ENCODE data around the gene TRNAU1AP.
"Not testable (repeated sequence)": the region's sequence is repeated elsewhere in the genome, so short reads cannot be mapped to it uniquely, and the experiment has no call there.

TRNAU1AP gene

DNA sequence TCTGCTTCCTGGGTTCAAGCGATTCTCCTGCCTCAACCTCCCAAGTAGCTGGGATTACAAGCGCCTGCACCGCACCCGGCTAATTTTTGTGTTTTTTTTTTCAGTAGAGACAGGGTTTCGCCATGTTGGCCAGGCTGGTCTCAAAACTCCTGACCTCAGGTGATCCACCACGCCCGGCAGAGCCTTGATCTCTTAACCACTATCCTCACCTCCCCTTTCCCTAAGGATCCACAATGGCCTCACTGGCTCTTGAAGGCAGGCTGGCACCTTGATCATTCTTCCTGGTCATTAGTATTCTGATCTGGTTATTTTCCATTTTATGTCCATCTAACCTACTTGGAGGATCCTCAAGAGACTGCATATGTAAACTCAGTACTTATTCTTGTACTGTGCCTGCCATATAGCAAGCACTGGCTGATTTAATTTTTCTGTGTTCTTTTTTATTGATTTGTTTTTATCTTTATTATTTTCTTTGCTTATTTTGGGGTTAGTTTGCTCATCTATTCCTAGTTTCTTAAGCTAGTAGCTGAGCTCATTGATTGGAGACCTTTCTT is 40.8 kb upstream of the TRNAU1AP start:
- POLR2A ChIA-PET, result interaction anchor here (1.1 to 1.4 kb wide), 3 partner anchors 81 to 91 kb away, joined by 3 to 4 read pairs (median 4); no protein-coding TSS in a partner anchor
- CTCF ChIA-PET, result interaction anchor here (0.7 to 1.6 kb wide), 2 partner anchors 13 to 91 kb away, joined by 3 to 10 read pairs; no protein-coding TSS in a partner anchor
- H3K4me3 ChIP-seq (ENCODE audit: low read depth, low read length), result no peak overlapping the region
- no peak for DNase-seq (ENCODE audit: low read depth, low spot score)
- TF ChIP-seq, protein P1, sequence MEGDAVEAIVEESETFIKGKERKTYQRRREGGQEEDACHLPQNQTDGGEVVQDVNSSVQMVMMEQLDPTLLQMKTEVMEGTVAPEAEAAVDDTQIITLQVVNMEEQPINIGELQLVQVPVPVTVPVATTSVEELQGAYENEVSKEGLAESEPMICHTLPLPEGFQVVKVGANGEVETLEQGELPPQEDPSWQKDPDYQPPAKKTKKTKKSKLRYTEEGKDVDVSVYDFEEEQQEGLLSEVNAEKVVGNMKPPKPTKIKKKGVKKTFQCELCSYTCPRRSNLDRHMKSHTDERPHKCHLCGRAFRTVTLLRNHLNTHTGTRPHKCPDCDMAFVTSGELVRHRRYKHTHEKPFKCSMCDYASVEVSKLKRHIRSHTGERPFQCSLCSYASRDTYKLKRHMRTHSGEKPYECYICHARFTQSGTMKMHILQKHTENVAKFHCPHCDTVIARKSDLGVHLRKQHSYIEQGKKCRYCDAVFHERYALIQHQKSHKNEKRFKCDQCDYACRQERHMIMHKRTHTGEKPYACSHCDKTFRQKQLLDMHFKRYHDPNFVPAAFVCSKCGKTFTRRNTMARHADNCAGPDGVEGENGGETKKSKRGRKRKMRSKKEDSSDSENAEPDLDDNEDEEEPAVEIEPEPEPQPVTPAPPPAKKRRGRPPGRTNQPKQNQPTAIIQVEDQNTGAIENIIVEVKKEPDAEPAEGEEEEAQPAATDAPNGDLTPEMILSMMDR (IDR thresholded peaks at IDR 0.05; ENCODE audit: insufficient read depth, low read length, missing control alignments), result no peak

DNA sequence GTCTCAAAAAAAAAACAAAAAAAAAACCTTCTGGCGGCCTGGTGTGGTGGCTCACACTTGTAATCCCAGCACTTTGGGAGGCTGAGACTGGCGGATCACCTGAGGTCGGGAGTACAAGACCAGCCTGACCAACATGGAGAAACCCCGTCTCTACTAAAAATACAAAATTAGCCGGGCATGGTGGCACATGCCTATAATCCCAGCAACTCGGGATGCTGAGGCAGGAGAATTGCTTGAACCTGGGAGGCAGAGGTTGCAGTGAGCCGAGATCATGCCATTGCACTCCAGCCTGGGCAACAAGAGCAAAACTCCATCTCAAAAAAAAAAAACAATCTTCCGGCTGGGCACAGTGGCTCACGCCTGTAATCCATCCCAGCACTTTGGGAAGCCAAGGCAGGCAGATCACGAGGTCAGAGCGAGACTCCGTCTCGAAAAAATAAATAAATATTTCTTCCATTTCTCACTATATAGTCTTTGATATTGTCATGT is 38.4 kb upstream of the TRNAU1AP start:
- H3K4me3 ChIP-seq (ENCODE audit: low read depth, low read length); CTCF ChIA-PET; DNase-seq (ENCODE audit: low read depth, low spot score): not testable (repeated sequence)
- POLR2A ChIA-PET, result interaction anchor here (4.2 kb wide), 1 partner anchor 89 kb away, joined by 30 read pairs; no protein-coding TSS in a partner anchor

DNA sequence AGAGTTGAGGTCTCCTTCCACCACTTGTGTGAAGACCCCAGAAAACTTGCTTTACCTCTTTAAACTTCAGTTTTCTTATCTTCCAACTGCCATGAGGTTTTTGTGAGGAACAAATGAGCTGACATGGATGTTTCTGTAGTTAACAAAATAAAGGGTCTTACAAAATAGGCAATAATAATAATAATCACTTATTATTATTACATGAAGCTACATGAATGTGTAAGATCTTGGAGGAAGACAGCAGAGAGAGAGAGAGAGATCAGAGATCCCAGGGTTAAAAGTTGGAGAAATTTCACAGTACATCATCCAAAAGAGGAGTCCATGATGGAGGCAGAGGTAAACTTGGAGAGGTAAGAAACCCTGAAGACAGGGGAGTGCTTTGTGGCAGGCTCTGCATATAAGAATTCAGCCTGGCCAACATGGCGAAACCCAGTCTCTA is 36.3 kb upstream of the TRNAU1AP start:
- TF ChIP-seq, protein P1 (IDR thresholded peaks at IDR 0.05; ENCODE audit: insufficient read depth, low read length, missing control alignments), result no peak
- H3K4me3 ChIP-seq (ENCODE audit: low read depth, low read length), result no peak overlapping the region
- ChIA-PET CTCF (interaction anchor here (0.8 to 6.0 kb wide), 8 partner anchors 10 to 361 kb away, joined by 3 to 114 read pairs (median 4); no protein-coding TSS in a partner anchor), POLR2A (interaction anchor here (2.2 to 4.2 kb wide), 2 partner anchors 65 to 87 kb away, joined by 11 to 30 read pairs; no protein-coding TSS in a partner anchor)
- DNase-seq (ENCODE audit: low read depth, low spot score), result no peak

DNA sequence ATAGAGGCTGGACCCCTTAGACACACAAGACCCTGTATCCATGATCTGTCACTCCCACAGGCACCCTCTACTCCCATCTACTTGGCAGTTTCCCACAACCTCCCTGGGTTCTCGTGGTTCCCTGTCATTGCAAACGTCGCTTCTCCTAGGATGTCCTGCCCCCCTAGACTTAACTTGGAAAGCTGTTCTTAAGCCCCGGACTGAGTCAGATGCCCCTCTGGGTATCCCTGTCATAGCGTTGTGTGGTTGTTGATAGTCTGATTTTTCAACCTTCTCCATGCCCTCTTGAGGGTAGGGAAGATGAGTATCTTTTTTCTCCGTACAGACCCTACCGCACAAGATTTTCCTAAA is 35.3 kb upstream of the TRNAU1AP start:
- TF ChIP-seq, protein P1 (IDR thresholded peaks at IDR 0.05; ENCODE audit: insufficient read depth, low read length, missing control alignments), result no peak
- peak overlapping the region; percentile 75 for H3K4me3 ChIP-seq (ENCODE audit: low read depth, low read length)
- CTCF ChIA-PET, result interaction anchor here (0.7 to 6.0 kb wide), 9 partner anchors 9 to 360 kb away, joined by 3 to 114 read pairs (median 5); no protein-coding TSS in a partner anchor
- DNase-seq (ENCODE audit: low read depth, low spot score), result no peak
- POLR2A ChIA-PET, result interaction anchor here (4.2 kb wide), 1 partner anchor 85 kb away, joined by 30 read pairs; no protein-coding TSS in a partner anchor

DNA sequence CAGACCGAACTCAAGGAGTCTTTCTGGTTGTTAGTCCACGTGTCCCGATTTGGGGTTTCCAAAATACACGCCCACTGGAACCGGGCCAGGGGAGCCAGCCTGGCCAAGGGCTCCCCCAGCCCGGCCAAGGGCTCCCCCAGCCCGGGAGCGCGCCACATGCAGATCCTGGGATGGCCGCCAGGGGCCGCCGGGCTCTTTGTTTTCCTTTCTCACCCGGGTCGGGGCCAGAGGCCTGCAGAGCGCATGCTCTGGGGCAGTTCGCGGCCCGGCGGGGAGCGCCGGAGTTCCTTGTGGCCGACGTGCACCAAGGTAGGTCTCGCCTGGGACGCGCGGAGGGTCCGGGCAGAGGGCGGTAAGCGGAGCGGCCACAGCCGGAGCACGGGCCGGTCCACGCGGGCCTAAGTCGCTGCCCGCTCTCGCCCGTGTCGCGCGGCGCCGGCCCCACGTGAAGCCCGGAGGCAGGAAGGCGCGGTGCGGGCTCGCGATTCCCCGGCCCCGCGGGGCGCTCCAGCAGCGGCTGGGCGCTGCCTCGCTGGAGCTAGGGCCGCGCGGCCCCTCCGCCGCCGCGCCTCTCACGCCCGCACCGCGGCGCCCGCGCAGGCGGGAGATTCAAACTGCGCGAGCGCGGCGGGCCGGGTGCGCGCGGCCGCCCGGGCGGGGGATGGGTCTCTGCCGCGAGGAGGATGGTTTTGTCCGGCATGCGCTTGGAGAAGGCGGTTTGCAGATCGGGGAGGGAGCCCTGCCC is 34.7 kb upstream of the TRNAU1AP start:
- DNase-seq (ENCODE audit: low read depth, low spot score), result no peak
- TF ChIP-seq, protein P1 (IDR thresholded peaks at IDR 0.05; ENCODE audit: insufficient read depth, low read length, missing control alignments), result peak; percentile 87
- ChIA-PET CTCF (interaction anchor here (0.7 to 6.0 kb wide), 10 partner anchors 9 to 359 kb away, joined by 3 to 114 read pairs (median 4); partner anchors contain the start of gene TRNAU1AP), POLR2A (interaction anchor here (0.9 to 4.2 kb wide), 3 partner anchors 63 to 131 kb away, joined by 6 to 30 read pairs (median 9); partner anchors contain the start of gene RNU11)
- peak overlapping the region; percentile 75 for H3K4me3 ChIP-seq (ENCODE audit: low read depth, low read length)

DNA sequence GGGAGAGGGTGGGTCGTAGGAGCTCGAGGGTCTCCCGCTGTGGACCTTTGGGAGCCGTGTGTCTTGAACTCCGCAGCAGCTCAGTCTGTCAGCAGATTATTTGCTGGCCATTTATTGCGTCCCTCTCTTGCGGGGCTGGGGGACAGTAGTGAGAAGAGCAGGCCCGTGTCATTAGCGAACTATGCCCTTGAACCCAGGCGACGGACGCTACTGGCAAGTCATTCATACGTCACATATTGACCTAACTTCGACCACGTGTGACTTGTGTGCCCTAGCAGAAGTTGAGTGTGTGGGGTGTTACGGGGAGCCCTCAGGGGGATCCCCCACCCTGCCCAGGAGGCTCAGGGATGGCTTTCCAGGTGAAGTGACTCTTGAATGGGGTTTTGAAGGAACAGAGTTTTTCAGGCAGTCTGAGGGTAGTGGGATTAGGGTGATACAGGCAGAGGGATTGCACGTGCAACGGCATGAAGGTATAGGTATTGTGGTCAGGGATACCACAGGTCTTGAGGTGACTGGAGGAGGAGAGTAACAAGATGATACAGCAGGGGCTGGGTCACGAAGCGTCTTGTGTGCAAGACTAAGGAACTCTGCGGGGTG is 34.0 kb upstream of the TRNAU1AP start:
- peak overlapping the region; percentile 75 for H3K4me3 ChIP-seq (ENCODE audit: low read depth, low read length)
- ChIA-PET CTCF (interaction anchor here (0.7 to 6.0 kb wide), 6 partner anchors 9 to 358 kb away, joined by 3 to 114 read pairs (median 4); partner anchors contain the start of gene TRNAU1AP), POLR2A (interaction anchor here (0.9 to 4.2 kb wide), 3 partner anchors 62 to 130 kb away, joined by 6 to 30 read pairs (median 9); partner anchors contain the start of gene RNU11)
- DNase-seq (ENCODE audit: low read depth, low spot score), result no peak
- TF ChIP-seq, protein P1 (IDR thresholded peaks at IDR 0.05; ENCODE audit: insufficient read depth, low read length, missing control alignments), result no peak
